Amniotic epithelial cell (primary cell): ENCODE results near the gene ETNK2.

Experiments used
- DNase-seq: peaks from one replicate; pipeline ENCODE4 v3.0.0-alpha.2; 2010; ENCODE audit warnings: low read depth

Gene ETNK2

GRCh38 chr1:204151552-204152309 is at the start of gene ETNK2:
Gene ETNK2 (minus strand): TSS chr1:204152044. CDS start chr1:204151852, 192 bp downstream.
- no peak for DNase-seq

GRCh38 chr1:204201348-204202040 is 49.6 kb upstream of the ETNK2 start:
- no peak for DNase-seq

GRCh38 chr1:204199579-204199978 is 47.7 kb upstream of the ETNK2 start:
- DNase-seq = no peak

- DNase-seq = peak; percentile 69
These were observed 46.8 kb upstream of the ETNK2 start for GRCh38 chr1:204198348-204199340.

- no peak for DNase-seq
These were observed 45.2 kb upstream of the ETNK2 start for GRCh38 chr1:204197068-204197467.

GRCh38 chr1:204196068-204196795 is 44.4 kb upstream of the ETNK2 start, which contains the start of gene KISS1:
Gene KISS1 (minus strand): TSS chr1:204196491. CDS start chr1:204192876, 3,615 bp downstream.
- DNase-seq = no peak

- DNase-seq = no peak
These were observed 42.9 kb upstream of the ETNK2 start for GRCh38 chr1:204194771-204195170.

- no peak for DNase-seq
These were observed 42.2 kb upstream of the ETNK2 start for GRCh38 chr1:204194080-204194479.

- peak; percentile 38 for DNase-seq
These were observed 40.9 kb upstream of the ETNK2 start for GRCh38 chr1:204192589-204193352.

- no peak for DNase-seq
These were observed 40.2 kb upstream of the ETNK2 start for GRCh38 chr1:204192046-204192445.

- DNase-seq = no peak
These were observed 39.6 kb upstream of the ETNK2 start for GRCh38 chr1:204191456-204191855.

GRCh38 chr1:204190212-204191211 is 38.7 kb upstream of the ETNK2 start:
- peak; percentile 77 for DNase-seq

- no peak for DNase-seq
These were observed 37.3 kb upstream of the ETNK2 start for GRCh38 chr1:204188959-204189639.

GRCh38 chr1:204186597-204186996 is 34.8 kb upstream of the ETNK2 start:
- DNase-seq = no peak

- no peak for DNase-seq
These were observed 29.3 kb upstream of the ETNK2 start for GRCh38 chr1:204181116-204181515.

- no peak for DNase-seq
These were observed 28.3 kb upstream of the ETNK2 start for GRCh38 chr1:204180133-204180532.

GRCh38 chr1:204178487-204179281 is 26.8 kb upstream of the ETNK2 start:
- no peak for DNase-seq

GRCh38 chr1:204177133-204177532 is 25.3 kb upstream of the ETNK2 start:
- DNase-seq = no peak
